GM18861 (cell line): ENCODE measurements around the gene ITPR3.
A peak's percentile ranks its signal among the peaks of the same experiment; 100 is the strongest.

Experiments used
- ATAC-seq: cut with Tn5 transposase; IDR thresholded peaks from one replicate; pipeline ENCODE4 v1.9.1; 2021; ENCODE audit not compliant: unreplicated experiment

Gene ITPR3

GRCh38 chr6:33620856-33621710 lies at the start of gene ITPR3:
Gene ITPR3, plus strand, starts transcription at chr6:33621322. Its CDS starts 281 bp downstream, at chr6:33621603.
- ATAC-seq: no peak

- no peak for ATAC-seq
Measured at GRCh38 chr6:33571637-33572316, 49.3 kb upstream of the ITPR3 start.

- no peak for ATAC-seq
Measured at GRCh38 chr6:33575211-33575610, 45.9 kb upstream of the ITPR3 start.

GRCh38 chr6:33576668-33577067 lies 44.5 kb upstream of the ITPR3 start:
- no peak for ATAC-seq

- no peak for ATAC-seq
Measured at GRCh38 chr6:33577106-33577535, 44.0 kb upstream of the ITPR3 start.

GRCh38 chr6:33577718-33578117 lies 43.4 kb upstream of the ITPR3 start:
- no peak for ATAC-seq

GRCh38 chr6:33578164-33578563 lies 43.0 kb upstream of the ITPR3 start:
- ATAC-seq: no peak

GRCh38 chr6:33578588-33579011 lies 42.5 kb upstream of the ITPR3 start:
- no peak for ATAC-seq

- peak; percentile 90 for ATAC-seq
Measured at GRCh38 chr6:33579828-33580714, 41.1 kb upstream of the ITPR3 start, which contains the start of gene BAK1. Gene BAK1, minus strand, starts transcription at chr6:33580276. Its CDS starts 2,672 bp downstream, at chr6:33577604.

GRCh38 chr6:33581186-33581585 lies 39.9 kb upstream of the ITPR3 start:
- no peak for ATAC-seq

- no peak for ATAC-seq
Measured at GRCh38 chr6:33583591-33584155, 37.4 kb upstream of the ITPR3 start.

- no peak for ATAC-seq
Measured at GRCh38 chr6:33584700-33585402, 36.3 kb upstream of the ITPR3 start.

- ATAC-seq: peak; percentile 35
Measured at GRCh38 chr6:33585403-33586107, 35.6 kb upstream of the ITPR3 start.

GRCh38 chr6:33586108-33586640 lies 34.9 kb upstream of the ITPR3 start:
- ATAC-seq: no peak

GRCh38 chr6:33587529-33587928 lies 33.6 kb upstream of the ITPR3 start:
- ATAC-seq: no peak

GRCh38 chr6:33588894-33589293 lies 32.2 kb upstream of the ITPR3 start:
- ATAC-seq: no peak

- no peak for ATAC-seq
Measured at GRCh38 chr6:33589392-33589730, 31.8 kb upstream of the ITPR3 start.

GRCh38 chr6:33589731-33590530 lies 31.2 kb upstream of the ITPR3 start:
- ATAC-seq: peak; percentile 36
